Hypothalamus (tissue), 51 donors: ENCODE measurements around the gene RRP1.

ENCODE experiments used
- DNase-seq, 51 donors: peaks; one replicate each; lab custom pipeline; 2025; lab: John Stamatoyannopoulos, UW

Gene RRP1

GRCh38 chr21:43799301-43799840 is 10.0 kb downstream of the RRP1 start:
- DNase-seq, result no peak

- no peak for DNase-seq
Measured at GRCh38 chr21:43800124-43800523, 10.7 kb downstream of the RRP1 start.

- no peak for DNase-seq
Measured at GRCh38 chr21:43800566-43800965, 11.2 kb downstream of the RRP1 start.

- no peak for DNase-seq
Measured at GRCh38 chr21:43801006-43801783, 11.8 kb downstream of the RRP1 start.

- DNase-seq, result no peak
Measured at GRCh38 chr21:43802713-43803313, 13.4 kb downstream of the RRP1 start.

- no peak for DNase-seq
Measured at GRCh38 chr21:43803558-43804300, 14.4 kb downstream of the RRP1 start.

GRCh38 chr21:43805275-43805800 is 16.0 kb downstream of the RRP1 start:
- DNase-seq, result no peak

- DNase-seq, result no peak
Measured at GRCh38 chr21:43806017-43806710, 16.8 kb downstream of the RRP1 start.

- no peak for DNase-seq
Measured at GRCh38 chr21:43808367-43808766, 19.0 kb downstream of the RRP1 start.

- DNase-seq, result no peak
Measured at GRCh38 chr21:43808832-43809251, 19.5 kb downstream of the RRP1 start.

GRCh38 chr21:43809346-43809799 is 20.0 kb downstream of the RRP1 start:
- DNase-seq, result no peak

GRCh38 chr21:43809853-43810504 is 20.6 kb downstream of the RRP1 start:
- no peak for DNase-seq

- DNase-seq, result peak in 49 of 51 donors; percentile 6 to 87 (median 59)
Measured at GRCh38 chr21:43810505-43811261, 21.3 kb downstream of the RRP1 start.

- DNase-seq, result no peak
Measured at GRCh38 chr21:43811262-43812105, 22.1 kb downstream of the RRP1 start.

GRCh38 chr21:43812139-43812821 is 22.9 kb downstream of the RRP1 start:
- DNase-seq, result peak in 1 of 51 donors; percentile 12

GRCh38 chr21:43812957-43813655 is 23.7 kb downstream of the RRP1 start:
- no peak for DNase-seq

- no peak for DNase-seq
Measured at GRCh38 chr21:43813656-43813980, 24.2 kb downstream of the RRP1 start.
